Rectal smooth muscle tissue (tissue), 1 donor: ENCODE measurements around the gene GPR161.

ENCODE experiments used
- H3K27ac ChIP-seq: one replicate; pipeline ENCODE4 v1.7.0; 2013; ENCODE audit warnings: low read depth, low read length, inconsistent platforms
- H3K27me3 ChIP-seq: one replicate; pipeline ENCODE4 v1.7.0; 2013; ENCODE audit warnings: low read length; ENCODE audit not compliant: control insufficient read depth, insufficient read depth
- H3K36me3 ChIP-seq: one replicate; pipeline ENCODE4 v1.7.0; 2013; ENCODE audit warnings: low read length; ENCODE audit not compliant: control insufficient read depth, insufficient read depth
- H3K4me1 ChIP-seq: one replicate; pipeline ENCODE4 v1.7.0; 2013; ENCODE audit warnings: low read length; ENCODE audit not compliant: control insufficient read depth, insufficient read depth
- H3K4me3 ChIP-seq: one replicate; pipeline ENCODE4 v1.7.0; 2013; ENCODE audit warnings: low read length
- H3K9ac ChIP-seq: one replicate; pipeline ENCODE4 v1.7.0; 2013; ENCODE audit warnings: low read length

GPR161 gene

GRCh38 chr1:168087696-168088095 is 49.0 kb downstream of the GPR161 start:
- Histone ChIP-seq H3K27ac (no peak overlapping the region), H3K27me3 (no peaks in the 10 kb centered on the region), H3K9ac (no peak overlapping the region), H3K4me1 (no peaks in the 10 kb centered on the region), H3K4me3 (no peak overlapping the region), H3K36me3 (peaks cover 5% of the 10 kb centered on the region)

GRCh38 chr1:168086438-168086837 is 50.3 kb downstream of the GPR161 start:
- Histone ChIP-seq H3K27ac (peak overlapping the region; percentile 7), H3K4me3 (no peak overlapping the region), H3K27me3 (no peaks in the 10 kb centered on the region), H3K9ac (no peak overlapping the region), H3K4me1 (no peaks in the 10 kb centered on the region), H3K36me3 (peaks cover 5% of the 10 kb centered on the region)

- H3K36me3 ChIP-seq: peaks cover 5% of the 10 kb centered on the region
- no peak overlapping the region for H3K4me3 ChIP-seq
- H3K4me1 ChIP-seq: no peaks in the 10 kb centered on the region
- H3K27me3 ChIP-seq: no peaks in the 10 kb centered on the region
- H3K9ac ChIP-seq: no peak overlapping the region
- H3K27ac ChIP-seq: no peak overlapping the region
These were observed 51.3 kb downstream of the GPR161 start for GRCh38 chr1:168085401-168085872.

- no peaks in the 10 kb centered on the region for H3K4me1 ChIP-seq
- peak overlapping the region; percentile 22 for H3K4me3 ChIP-seq
- H3K36me3 ChIP-seq: peaks cover 3% of the 10 kb centered on the region
- H3K9ac ChIP-seq: no peak overlapping the region
- H3K27me3 ChIP-seq: no peaks in the 10 kb centered on the region
- peak overlapping the region; percentile 10 for H3K27ac ChIP-seq
These were observed 52.1 kb downstream of the GPR161 start for GRCh38 chr1:168084396-168085231.

GRCh38 chr1:168083456-168084325 is 53.0 kb downstream of the GPR161 start:
- Histone ChIP-seq H3K27me3 (no peaks in the 10 kb centered on the region), H3K27ac (no peak overlapping the region), H3K4me1 (no peaks in the 10 kb centered on the region), H3K36me3 (no peaks in the 10 kb centered on the region), H3K9ac (no peak overlapping the region), H3K4me3 (no peak overlapping the region)

- no peaks in the 10 kb centered on the region for H3K27me3 ChIP-seq
- no peak overlapping the region for H3K4me3 ChIP-seq
- no peak overlapping the region for H3K27ac ChIP-seq
- no peaks in the 10 kb centered on the region for H3K4me1 ChIP-seq
- no peak overlapping the region for H3K9ac ChIP-seq
- H3K36me3 ChIP-seq: peaks cover under 1% of the 10 kb centered on the region
These were observed 54.5 kb downstream of the GPR161 start for GRCh38 chr1:168082008-168082876.

GRCh38 chr1:168081373-168082007 is 55.2 kb downstream of the GPR161 start:
- Histone ChIP-seq H3K4me3 (no peak overlapping the region), H3K27me3 (no peaks in the 10 kb centered on the region), H3K4me1 (no peaks in the 10 kb centered on the region), H3K36me3 (peaks cover 4% of the 10 kb centered on the region), H3K27ac (no peak overlapping the region), H3K9ac (no peak overlapping the region)

GRCh38 chr1:168079761-168080160 is 57.0 kb downstream of the GPR161 start:
- H3K27me3 ChIP-seq: no peaks in the 10 kb centered on the region
- no peak overlapping the region for H3K9ac ChIP-seq
- no peak overlapping the region for H3K27ac ChIP-seq
- no peak overlapping the region for H3K4me3 ChIP-seq
- H3K36me3 ChIP-seq: peaks cover 10% of the 10 kb centered on the region
- H3K4me1 ChIP-seq: no peaks in the 10 kb centered on the region

- Histone ChIP-seq H3K4me1 (no peaks in the 10 kb centered on the region), H3K9ac (no peak overlapping the region), H3K27me3 (no peaks in the 10 kb centered on the region), H3K4me3 (no peak overlapping the region), H3K27ac (no peak overlapping the region), H3K36me3 (peaks cover 12% of the 10 kb centered on the region)
These were observed 67.3 kb downstream of the GPR161 start for GRCh38 chr1:168069384-168069783.

- H3K36me3 ChIP-seq: peaks cover 9% of the 10 kb centered on the region
These were observed 71.2 kb downstream of the GPR161 start for GRCh38 chr1:168065506-168065905.

GRCh38 chr1:168064216-168064615 is 72.5 kb downstream of the GPR161 start:
- peaks cover 6% of the 10 kb centered on the region for H3K36me3 ChIP-seq
- H3K9ac ChIP-seq: no peak overlapping the region
- H3K4me1 ChIP-seq: no peaks in the 10 kb centered on the region
- no peaks in the 10 kb centered on the region for H3K27me3 ChIP-seq
- no peak overlapping the region for H3K4me3 ChIP-seq
- H3K27ac ChIP-seq: no peak overlapping the region

More at GRCh38 chr1:168065506-168065905, 71.2 kb downstream of the GPR161 start:
- Histone ChIP-seq H3K9ac (no peak overlapping the region), H3K27ac (no peak overlapping the region), H3K27me3 (no peaks in the 10 kb centered on the region), H3K4me3 (no peak overlapping the region), H3K4me1 (no peaks in the 10 kb centered on the region)
